ENCODE data around the gene KRT17.

DNA sequence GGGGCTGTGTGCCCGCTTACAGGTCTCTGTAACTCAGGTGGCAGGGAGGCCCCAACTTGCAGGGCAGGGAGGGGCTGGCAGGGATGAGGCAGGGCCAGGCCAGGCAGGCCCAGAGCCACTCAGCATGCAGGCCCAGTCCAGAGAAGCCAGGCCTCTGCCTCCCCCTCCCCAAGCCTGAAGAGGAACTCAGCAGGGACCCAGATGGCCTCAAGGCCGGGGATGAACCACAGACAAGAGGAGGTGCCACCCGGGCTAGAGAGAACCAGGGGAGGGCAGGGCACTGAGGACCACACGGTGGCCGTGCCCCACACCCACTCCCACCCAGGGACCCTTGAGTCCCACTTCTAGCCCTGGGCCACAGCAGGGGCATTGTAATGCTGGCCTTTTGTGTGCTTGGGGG is 34.5 kb upstream of the KRT17 start:
- TF ChIP-seq, protein P1, sequence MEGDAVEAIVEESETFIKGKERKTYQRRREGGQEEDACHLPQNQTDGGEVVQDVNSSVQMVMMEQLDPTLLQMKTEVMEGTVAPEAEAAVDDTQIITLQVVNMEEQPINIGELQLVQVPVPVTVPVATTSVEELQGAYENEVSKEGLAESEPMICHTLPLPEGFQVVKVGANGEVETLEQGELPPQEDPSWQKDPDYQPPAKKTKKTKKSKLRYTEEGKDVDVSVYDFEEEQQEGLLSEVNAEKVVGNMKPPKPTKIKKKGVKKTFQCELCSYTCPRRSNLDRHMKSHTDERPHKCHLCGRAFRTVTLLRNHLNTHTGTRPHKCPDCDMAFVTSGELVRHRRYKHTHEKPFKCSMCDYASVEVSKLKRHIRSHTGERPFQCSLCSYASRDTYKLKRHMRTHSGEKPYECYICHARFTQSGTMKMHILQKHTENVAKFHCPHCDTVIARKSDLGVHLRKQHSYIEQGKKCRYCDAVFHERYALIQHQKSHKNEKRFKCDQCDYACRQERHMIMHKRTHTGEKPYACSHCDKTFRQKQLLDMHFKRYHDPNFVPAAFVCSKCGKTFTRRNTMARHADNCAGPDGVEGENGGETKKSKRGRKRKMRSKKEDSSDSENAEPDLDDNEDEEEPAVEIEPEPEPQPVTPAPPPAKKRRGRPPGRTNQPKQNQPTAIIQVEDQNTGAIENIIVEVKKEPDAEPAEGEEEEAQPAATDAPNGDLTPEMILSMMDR (conservative IDR thresholded peaks at IDR 0.05 in 1 of 2, IDR thresholded peaks at IDR 0.05 in 1 of 2; ENCODE audit: low read depth in 1 of 2, low read length in 2 of 2) = no peak
- no peak for TF ChIP-seq EZH2 (IDR thresholded peaks at IDR 0.05; ENCODE audit: low read length, missing control alignments)
